ENCODE measurements around the gene TNPO1.

The TNPO1 gene

GRCh38 chr5:72822944-72823343 lies 6.5 kb downstream of the TNPO1 start:
- Histone ChIP-seq H3K4me2 (ENCODE audit: insufficient read depth, low read length, poor library complexity, severe bottlenecking) (no peak overlapping the region), H3K4me3 (ENCODE audit: low read length in 2 of 2) (no peak overlapping the region), H2BK15ac (ENCODE audit: low read length) (no peak overlapping the region), H4K8ac (ENCODE audit: low read depth, low read length) (no peak overlapping the region), H2BK12ac (ENCODE audit: low read length) (no peak overlapping the region), H3K27ac (replicated peaks; ENCODE audit: low read length) (no peak overlapping the region), H2AK5ac (ENCODE audit: low read depth, low read length) (no peak overlapping the region), H2BK120ac (ENCODE audit: low read depth, low read length) (no peak overlapping the region), H3K36me3 (replicated peaks in 1 of 2; ENCODE audit: control insufficient read depth in 2 of 2, insufficient read depth in 2 of 2, low read length in 2 of 2) (peaks cover 0 to 37% of the 10 kb centered on the region in 2 donors), H3K18ac (ENCODE audit: low read length) (no peak overlapping the region), H3K27me3 (ENCODE audit: control insufficient read depth in 3 of 3, insufficient read depth in 3 of 3, low read depth in 1 of 3, low read length in 3 of 3) (no peaks in the 10 kb centered on the region), H3K9me3 (replicated peaks in 1 of 2; ENCODE audit: control insufficient read depth in 2 of 2, insufficient read depth in 1 of 2, low read depth in 1 of 2, low read length in 2 of 2) (peaks cover 1 to 12% of the 10 kb centered on the region in 2 donors), H3K4me1 (ENCODE audit: control insufficient read depth in 2 of 2, insufficient read depth in 1 of 2, low read depth in 1 of 2, low read length in 2 of 2) (peaks cover 2 to 9% of the 10 kb centered on the region in 2 donors), H3K23ac (ENCODE audit: low read depth, low read length, poor library complexity) (no peak overlapping the region), H3K79me1 (ENCODE audit: low read depth, low read length) (peaks cover 2% of the 10 kb centered on the region), H3K14ac (ENCODE audit: low read length) (no peak overlapping the region), H2AFZ (ENCODE audit: low read length) (no peak overlapping the region), H4K91ac (ENCODE audit: low read depth, low read length, poor library complexity) (no peak overlapping the region), H2BK5ac (ENCODE audit: low read length) (no peak overlapping the region), H3K4ac (ENCODE audit: low read length) (no peak overlapping the region), H3K9ac (ENCODE audit: low read depth, low read length, poor library complexity) (no peak overlapping the region)
- no CpG with 5 or more reads among the region's 2 CpGs for WGBS, 2 donors (ENCODE audit: extremely low coverage in 2 of 2, insufficient read length in 2 of 2, insufficient replicate concordance in 1 of 2)
- no peak for DNase-seq (ENCODE audit: low spot score)

- Histone ChIP-seq H4K8ac (ENCODE audit: low read depth, low read length) (no peak overlapping the region), H3K27me3 (ENCODE audit: control insufficient read depth in 3 of 3, insufficient read depth in 3 of 3, low read depth in 1 of 3, low read length in 3 of 3) (no peaks in the 10 kb centered on the region), H3K4me1 (ENCODE audit: control insufficient read depth in 2 of 2, insufficient read depth in 1 of 2, low read depth in 1 of 2, low read length in 2 of 2) (no peaks in the 10 kb centered on the region), H3K18ac (ENCODE audit: low read length) (no peak overlapping the region), H2AK5ac (ENCODE audit: low read depth, low read length) (no peak overlapping the region), H3K4me3 (ENCODE audit: low read length in 2 of 2) (no peak overlapping the region), H2BK120ac (ENCODE audit: low read depth, low read length) (no peak overlapping the region), H3K27ac (replicated peaks; ENCODE audit: low read length) (no peak overlapping the region), H2AFZ (ENCODE audit: low read length) (no peak overlapping the region), H3K14ac (ENCODE audit: low read length) (no peak overlapping the region), H3K9me3 (replicated peaks in 1 of 2; ENCODE audit: control insufficient read depth in 2 of 2, insufficient read depth in 1 of 2, low read depth in 1 of 2, low read length in 2 of 2) (peaks cover 0 to 4% of the 10 kb centered on the region in 2 donors), H3K4ac (ENCODE audit: low read length) (no peak overlapping the region), H2BK5ac (ENCODE audit: low read length) (no peak overlapping the region), H3K23ac (ENCODE audit: low read depth, low read length, poor library complexity) (no peak overlapping the region), H3K4me2 (ENCODE audit: insufficient read depth, low read length, poor library complexity, severe bottlenecking) (no peak overlapping the region), H2BK15ac (ENCODE audit: low read length) (no peak overlapping the region), H3K9ac (ENCODE audit: low read depth, low read length, poor library complexity) (no peak overlapping the region), H4K91ac (ENCODE audit: low read depth, low read length, poor library complexity) (no peak overlapping the region), H2BK12ac (ENCODE audit: low read length) (no peak overlapping the region), H3K36me3 (replicated peaks in 1 of 2; ENCODE audit: control insufficient read depth in 2 of 2, insufficient read depth in 2 of 2, low read length in 2 of 2) (peaks cover 0 to 34% of the 10 kb centered on the region in 2 donors), H3K79me1 (ENCODE audit: low read depth, low read length) (no peaks in the 10 kb centered on the region)
- DNase-seq (ENCODE audit: low spot score) = no peak
Measured at GRCh38 chr5:72829707-72830106, 13.2 kb downstream of the TNPO1 start.

- Histone ChIP-seq H3K4me3 (ENCODE audit: low read length in 2 of 2) (no peak overlapping the region), H3K4me2 (ENCODE audit: insufficient read depth, low read length, poor library complexity, severe bottlenecking) (no peak overlapping the region), H3K18ac (ENCODE audit: low read length) (no peak overlapping the region), H3K79me1 (ENCODE audit: low read depth, low read length) (no peaks in the 10 kb centered on the region), H2BK5ac (ENCODE audit: low read length) (no peak overlapping the region), H4K8ac (ENCODE audit: low read depth, low read length) (no peak overlapping the region), H2AK5ac (ENCODE audit: low read depth, low read length) (no peak overlapping the region), H2BK15ac (ENCODE audit: low read length) (no peak overlapping the region), H3K4me1 (ENCODE audit: control insufficient read depth in 2 of 2, insufficient read depth in 1 of 2, low read depth in 1 of 2, low read length in 2 of 2) (no peaks in the 10 kb centered on the region), H3K14ac (ENCODE audit: low read length) (no peak overlapping the region), H3K23ac (ENCODE audit: low read depth, low read length, poor library complexity) (no peak overlapping the region), H2BK12ac (ENCODE audit: low read length) (no peak overlapping the region), H3K4ac (ENCODE audit: low read length) (no peak overlapping the region), H3K36me3 (replicated peaks in 1 of 2; ENCODE audit: control insufficient read depth in 2 of 2, insufficient read depth in 2 of 2, low read length in 2 of 2) (peaks cover 0 to 35% of the 10 kb centered on the region in 2 donors), H3K27me3 (ENCODE audit: control insufficient read depth in 3 of 3, insufficient read depth in 3 of 3, low read depth in 1 of 3, low read length in 3 of 3) (no peaks in the 10 kb centered on the region), H3K9me3 (replicated peaks in 1 of 2; ENCODE audit: control insufficient read depth in 2 of 2, insufficient read depth in 1 of 2, low read depth in 1 of 2, low read length in 2 of 2) (peaks cover 0 to 2% of the 10 kb centered on the region in 2 donors), H2AFZ (ENCODE audit: low read length) (no peak overlapping the region), H3K27ac (replicated peaks; ENCODE audit: low read length) (no peak overlapping the region), H4K91ac (ENCODE audit: low read depth, low read length, poor library complexity) (no peak overlapping the region), H2BK120ac (ENCODE audit: low read depth, low read length) (no peak overlapping the region), H3K9ac (ENCODE audit: low read depth, low read length, poor library complexity) (no peak overlapping the region)
- no CpG with 5 or more reads among the region's 2 CpGs for WGBS, 2 donors (ENCODE audit: extremely low coverage in 2 of 2, insufficient read length in 2 of 2, insufficient replicate concordance in 1 of 2)
- DNase-seq (ENCODE audit: low spot score) = no peak
Measured at GRCh38 chr5:72830362-72830761, 13.9 kb downstream of the TNPO1 start.

GRCh38 chr5:72831685-72832084 lies 15.2 kb downstream of the TNPO1 start:
- H3K4me1 ChIP-seq (ENCODE audit: control insufficient read depth in 2 of 2, insufficient read depth in 1 of 2, low read depth in 1 of 2, low read length in 2 of 2) = no peaks in the 10 kb centered on the region
- no peak overlapping the region for H3K4me3 ChIP-seq (ENCODE audit: low read length in 2 of 2)
- H3K9ac ChIP-seq (ENCODE audit: low read depth, low read length, poor library complexity) = no peak overlapping the region
- no peak overlapping the region for H2AFZ ChIP-seq (ENCODE audit: low read length)
- no peak overlapping the region for H3K23ac ChIP-seq (ENCODE audit: low read depth, low read length, poor library complexity)
- H2AK5ac ChIP-seq (ENCODE audit: low read depth, low read length) = no peak overlapping the region
- no peak overlapping the region for H2BK5ac ChIP-seq (ENCODE audit: low read length)
- no peak overlapping the region for H4K8ac ChIP-seq (ENCODE audit: low read depth, low read length)
- no peaks in the 10 kb centered on the region for H3K27me3 ChIP-seq (ENCODE audit: control insufficient read depth in 3 of 3, insufficient read depth in 3 of 3, low read depth in 1 of 3, low read length in 3 of 3)
- peaks cover 0 to 2% of the 10 kb centered on the region in 2 donors for H3K9me3 ChIP-seq (replicated peaks in 1 of 2; ENCODE audit: control insufficient read depth in 2 of 2, insufficient read depth in 1 of 2, low read depth in 1 of 2, low read length in 2 of 2)
- peaks cover 0 to 26% of the 10 kb centered on the region in 2 donors for H3K36me3 ChIP-seq (replicated peaks in 1 of 2; ENCODE audit: control insufficient read depth in 2 of 2, insufficient read depth in 2 of 2, low read length in 2 of 2)
- no peak overlapping the region for H3K18ac ChIP-seq (ENCODE audit: low read length)
- no peak overlapping the region for H3K4me2 ChIP-seq (ENCODE audit: insufficient read depth, low read length, poor library complexity, severe bottlenecking)
- no peak overlapping the region for H3K27ac ChIP-seq (replicated peaks; ENCODE audit: low read length)
- H3K79me1 ChIP-seq (ENCODE audit: low read depth, low read length) = peaks cover 2% of the 10 kb centered on the region
- no CpG with 5 or more reads among the region's 4 CpGs for WGBS, 2 donors (ENCODE audit: extremely low coverage in 2 of 2, insufficient read length in 2 of 2, insufficient replicate concordance in 1 of 2)
- H3K14ac ChIP-seq (ENCODE audit: low read length) = no peak overlapping the region
- H2BK12ac ChIP-seq (ENCODE audit: low read length) = no peak overlapping the region
- DNase-seq (ENCODE audit: low spot score) = no peak
- H3K4ac ChIP-seq (ENCODE audit: low read length) = no peak overlapping the region
- H4K91ac ChIP-seq (ENCODE audit: low read depth, low read length, poor library complexity) = no peak overlapping the region
- H2BK15ac ChIP-seq (ENCODE audit: low read length) = no peak overlapping the region
- no peak overlapping the region for H2BK120ac ChIP-seq (ENCODE audit: low read depth, low read length)

All from neuronal stem cell (in vitro differentiated cells).